ENCODE data around the gene CCBE1.

- TF ChIP-seq CTCF (IDR thresholded peaks at IDR 0.05), result no peak
- no peak for TF ChIP-seq EP300 (IDR thresholded peaks at IDR 0.05)
- TF ChIP-seq POLR2AphosphoS5 (IDR thresholded peaks at IDR 0.05), result no peak
These were observed 32.6 kb upstream of the CCBE1 start for GRCh38 chr18:59729781-59730180.
